H1 (cell line): ENCODE results near the gene RARRES2. TPM values are rescaled to one million over a fixed set of nuclear protein-coding genes. Genes with fewer than 3 reads are reported as not detected.

Experiments
- CTCF ChIA-PET: fragments of 300-600 bp; sonication (Branson Sonifier 250); formaldehyde crosslinking; loops from one replicate; lab custom pipeline; 2021; ENCODE audit not compliant: partially characterized antibody; lab: Charles Lee
- POLR2A ChIA-PET: fragments of 300-600 bp; sonication (Branson Sonifier 250); formaldehyde crosslinking; loops from one replicate; lab custom pipeline; 2021; ENCODE audit warnings: inconsistent platforms; ENCODE audit not compliant: partially characterized antibody; lab: Charles Lee
- DNase-seq, 2 experiments: peaks; one replicate each; pipeline versions ENCODE4 v3.0.0 to v3.0.0-alpha.2; 2010 to 2022; ENCODE audit warnings: low spot score in 2 of 2, low read depth in 1 of 2, mixed read lengths in 1 of 2
- FAIRE-seq: peaks from 2 replicates; lab custom pipeline; 2011; peaks lifted over from hg19 to GRCh38; lab: Jason Lieb, UNC
- H2AFZ ChIP-seq: 2 replicates; pipeline ENCODE4 v1.8.1; 2012; ENCODE audit warnings: low read length, inconsistent platforms
- H2AK5ac ChIP-seq: 2 replicates; pipeline ENCODE4 v1.6.1; 2013; ENCODE audit warnings: low read depth, low read length
- H2BK120ac ChIP-seq: replicated peaks from 2 replicates; pipeline ENCODE3; 2013; ENCODE audit warnings: low read depth, low read length, inconsistent platforms
- H2BK12ac ChIP-seq: 2 replicates; pipeline ENCODE4 v1.6.1; 2013; ENCODE audit warnings: low read depth, low read length
- H2BK15ac ChIP-seq: 2 replicates; pipeline ENCODE4 v1.6.1; 2013; ENCODE audit warnings: low read length
- H2BK20ac ChIP-seq: 2 replicates; pipeline ENCODE4 v1.6.1; 2013; ENCODE audit warnings: low read length
- H2BK5ac ChIP-seq: 2 replicates; pipeline ENCODE4 v1.6.1; 2013; ENCODE audit warnings: low read depth, low read length
- H3K14ac ChIP-seq: 2 replicates; pipeline ENCODE4 v1.6.1; 2013; ENCODE audit warnings: inconsistent platforms; ENCODE audit not compliant: insufficient read length
- H3K18ac ChIP-seq: 2 replicates; pipeline ENCODE4 v1.6.1; 2013; ENCODE audit warnings: low read length; ENCODE audit errors: extremely low read depth
- H3K23ac ChIP-seq: 2 replicates; pipeline ENCODE4 v1.6.1; 2013; ENCODE audit warnings: inconsistent platforms; ENCODE audit not compliant: insufficient read length
- H3K23me2 ChIP-seq: 2 replicates; pipeline ENCODE4 v1.6.1; 2013; ENCODE audit warnings: low read depth, low read length
- H3K27ac ChIP-seq: 2 replicates; pipeline ENCODE4 v1.6.1; 2011; ENCODE audit warnings: low read depth, low read length, inconsistent platforms
- H3K27me3 ChIP-seq, 4 experiments: replicated peaks in 1 of 4; 1 replicate in 1 of 4; 2 replicates in 3 of 4; pipeline versions ENCODE4 v1.6.1 to v1.8.1; 2011 to 2013; ENCODE audit warnings: low read length in 3 of 4, mild to moderate bottlenecking in 3 of 4, inconsistent platforms in 2 of 4, mixed read lengths in 2 of 4, moderate library complexity in 1 of 4; ENCODE audit not compliant: control insufficient read depth in 3 of 4, insufficient read depth in 3 of 4; ENCODE audit errors: extremely low read depth in 1 of 4
- H3K36me3 ChIP-seq, 4 experiments: 2 replicates each; pipeline versions ENCODE4 v1.6.1 to v1.8.1; 2011 to 2013; ENCODE audit warnings: mild to moderate bottlenecking in 4 of 4, low read length in 3 of 4, moderate library complexity in 2 of 4, control low read depth in 1 of 4, inconsistent platforms in 1 of 4; ENCODE audit not compliant: insufficient read depth in 4 of 4, control insufficient read depth in 2 of 4
- H3K4ac ChIP-seq: replicated peaks from 2 replicates; pipeline ENCODE3; 2013; ENCODE audit warnings: low read length, low read depth, mixed read lengths, inconsistent platforms; ENCODE audit not compliant: insufficient read length
- H3K4me1 ChIP-seq, 4 experiments: replicated peaks in 1 of 4; 1 replicate in 1 of 4; 2 replicates in 3 of 4; pipeline versions ENCODE4 v1.6.1 to v1.8.1; 2011 to 2013; ENCODE audit warnings: low read length in 3 of 4, inconsistent platforms in 2 of 4, mixed read lengths in 1 of 4; ENCODE audit not compliant: insufficient read depth in 4 of 4, control insufficient read depth in 3 of 4
- H3K4me2 ChIP-seq, 2 experiments: 2 replicates each; pipeline versions ENCODE4 v1.6.1 to v1.8.1; 2011 to 2013; ENCODE audit warnings: low read depth in 2 of 2, low read length in 2 of 2, control low read depth in 1 of 2, inconsistent platforms in 1 of 2, mild to moderate bottlenecking in 1 of 2; ENCODE audit not compliant: insufficient read depth in 1 of 2
- H3K4me3 ChIP-seq, 4 experiments: fragments of 200-600, 300-600 bp in 1 of 4; sonication (generic), shearing (Covaris generic), sonication (Bioruptor Twin) in 1 of 4; 2 replicates each; pipeline versions ENCODE4 v1.5.1 to v1.8.1; 2011 to 2016; ENCODE audit warnings: low read length in 4 of 4, low read depth in 3 of 4, control low read depth in 2 of 4, inconsistent platforms in 2 of 4, mild to moderate bottlenecking in 2 of 4, mixed read lengths in 1 of 4, moderate library complexity in 1 of 4; ENCODE audit not compliant: insufficient read depth in 2 of 4; ENCODE audit errors: extremely low read depth in 1 of 4
- H3K56ac ChIP-seq: replicated peaks from 2 replicates; pipeline ENCODE3; 2013; ENCODE audit warnings: low read depth, mild to moderate bottlenecking, mixed read lengths, low read length, inconsistent platforms; ENCODE audit not compliant: insufficient read length
- H3K79me1 ChIP-seq: 2 replicates; pipeline ENCODE4 v1.6.1; 2013; ENCODE audit warnings: low read depth, low read length, control low read depth
- H3K79me2 ChIP-seq, 2 experiments: 2 replicates each; pipeline versions ENCODE4 v1.6.1 to v1.8.1; 2012 to 2013; ENCODE audit warnings: low read length in 2 of 2, mild to moderate bottlenecking in 2 of 2, inconsistent platforms in 1 of 2; ENCODE audit not compliant: insufficient read depth in 2 of 2, control insufficient read depth in 1 of 2
- H3K9ac ChIP-seq, 4 experiments: replicated peaks in 1 of 4; 1 replicate in 1 of 4; 2 replicates in 3 of 4; pipeline versions ENCODE4 v1.6.1 to v1.8.1; 2011 to 2013; ENCODE audit warnings: low read depth in 3 of 4, low read length in 3 of 4, control low read depth in 2 of 4, mild to moderate bottlenecking in 2 of 4, moderate library complexity in 2 of 4, inconsistent platforms in 1 of 4; ENCODE audit errors: extremely low read depth in 1 of 4
- H3K9me3 ChIP-seq, 2 experiments: 2 replicates each; pipeline versions ENCODE4 v1.6.1 to v1.8.1; 2012 to 2013; ENCODE audit warnings: mild to moderate bottlenecking in 2 of 2, moderate library complexity in 2 of 2, control low read depth in 1 of 2, inconsistent platforms in 1 of 2, low read depth in 1 of 2, low read length in 1 of 2, mixed read lengths in 1 of 2; ENCODE audit not compliant: insufficient read depth in 2 of 2
- H4K20me1 ChIP-seq, 2 experiments: replicated peaks in 1 of 2; 2 replicates each; pipeline versions ENCODE3 to v1.8.1; 2011 to 2013; ENCODE audit warnings: inconsistent platforms in 2 of 2, low read length in 2 of 2, mild to moderate bottlenecking in 1 of 2; ENCODE audit not compliant: insufficient read depth in 2 of 2, control insufficient read depth in 1 of 2
- H4K5ac ChIP-seq: 2 replicates; pipeline ENCODE4 v1.6.1; 2013; ENCODE audit warnings: low read length, low read depth, mixed read lengths, inconsistent platforms; ENCODE audit not compliant: insufficient read length
- H4K8ac ChIP-seq: 2 replicates; pipeline ENCODE4 v1.8.0; 2013; ENCODE audit warnings: mild to moderate bottlenecking, moderate library complexity, low read length, inconsistent platforms; ENCODE audit not compliant: insufficient read depth; ENCODE audit errors: extremely low read depth
- H4K91ac ChIP-seq: replicated peaks from 2 replicates; pipeline ENCODE3; 2013; ENCODE audit warnings: low read length, mixed read lengths, inconsistent platforms; ENCODE audit not compliant: insufficient read length
- CEBPB ChIP-seq: IDR thresholded peaks from 2 replicates; pipeline ENCODE4 v1.6.1; 2012; ENCODE audit warnings: low read depth, low read length
- CHD2 ChIP-seq: IDR thresholded peaks from 2 replicates; pipeline ENCODE4 v1.6.1; 2012; ENCODE audit warnings: low read length, improper control_type of control experiment
- CTBP2 ChIP-seq: IDR thresholded peaks from 2 replicates; pipeline ENCODE4 v1.7.0; 2011; ENCODE audit warnings: borderline replicate concordance, mild to moderate bottlenecking, moderate library complexity, mixed read lengths, low read length; ENCODE audit not compliant: insufficient read depth, insufficient read length
- GABPA ChIP-seq: IDR thresholded peaks from 2 replicates; pipeline ENCODE4 v1.6.1; 2011; ENCODE audit warnings: mild to moderate bottlenecking, low read length, moderate library complexity, borderline replicate concordance; ENCODE audit not compliant: insufficient read depth
- KDM5A ChIP-seq: fragments of 200-600 bp; IDR thresholded peaks from 2 replicates; pipeline ENCODE4 v1.7.1; 2012; ENCODE audit warnings: mild to moderate bottlenecking, low read length, inconsistent platforms, mixed read lengths
- SAP30 ChIP-seq: fragments of 300-600 bp; sonication (generic); IDR thresholded peaks from 2 replicates; pipeline ENCODE4 v1.7.1; 2012; ENCODE audit warnings: low read length, moderate library complexity, mild to moderate bottlenecking, inconsistent platforms; ENCODE audit not compliant: insufficient read depth, insufficient replicate concordance
- SIRT6 ChIP-seq: IDR thresholded peaks from one replicate; pipeline ENCODE4 v1.7.1; 2012; ENCODE audit warnings: low read length, inconsistent platforms
- WGBS, 2 experiments: shearing (Covaris generic) in 1 of 2; methylation state at CpG; one replicate each; pipeline versions ENCODE4 v1.1.6 to v1.1.7; 2013 to 2015; ENCODE audit warnings: low lambda C conversion rate in 2 of 2, mixed read lengths in 2 of 2, inconsistent platforms in 1 of 2, low coverage in 1 of 2, missing lambda C conversion rate in 1 of 2; ENCODE audit not compliant: insufficient replicate concordance in 2 of 2, insufficient coverage in 1 of 2, insufficient read length in 1 of 2; ENCODE audit errors: extremely low coverage in 1 of 2, missing lambda C conversion rate in 1 of 2; 5-methylcytosine and 5-hydroxymethylcytosine counted together
- polyA plus RNA-seq, 7 experiments: library from polyadenylated mRNA; depleted of rRNA in 3 of 7; stranded (reverse) in 5 of 7; unstranded in 2 of 7; fragments of >200 nt in 5 of 7; fragments of 200-250 nt in 2 of 7; gene quantifications; 1 replicate in 5 of 7; 2 replicates in 1 of 7; 4 replicates in 1 of 7; pipeline versions ENCODE4 v1.2.1 to v1.2.3, GENCODE V29; 2011 to 2013; ENCODE audit warnings: missing spikeins in 2 of 7, mixed read lengths in 2 of 7
- total RNA-seq: library from RNA; stranded (reverse); fragmentation: NEBNext Ultra II Directional; extraction: Animal tissue kit (Norgen Biotek cat#: 25700); gene quantifications from 2 replicates; pipeline ENCODE4 v1.2.1, GENCODE V29; 2021
- TF ChIP-seq, protein P1 (sequence below): IDR thresholded peaks from 2 replicates; pipeline ENCODE4 v1.6.1; 2012; ENCODE audit warnings: low read length, inconsistent platforms
- TF ChIP-seq, protein P2 (sequence below): IDR thresholded peaks from 2 replicates; pipeline ENCODE4 v1.6.1; 2012; ENCODE audit warnings: inconsistent platforms

The RARRES2 gene
- total and polyA plus RNA-seq, 2 of the 8 experiments (the other 6 are each of a cell fraction or from before 2014, with no cell fraction given), result 254 to 441 TPM

DNA sequence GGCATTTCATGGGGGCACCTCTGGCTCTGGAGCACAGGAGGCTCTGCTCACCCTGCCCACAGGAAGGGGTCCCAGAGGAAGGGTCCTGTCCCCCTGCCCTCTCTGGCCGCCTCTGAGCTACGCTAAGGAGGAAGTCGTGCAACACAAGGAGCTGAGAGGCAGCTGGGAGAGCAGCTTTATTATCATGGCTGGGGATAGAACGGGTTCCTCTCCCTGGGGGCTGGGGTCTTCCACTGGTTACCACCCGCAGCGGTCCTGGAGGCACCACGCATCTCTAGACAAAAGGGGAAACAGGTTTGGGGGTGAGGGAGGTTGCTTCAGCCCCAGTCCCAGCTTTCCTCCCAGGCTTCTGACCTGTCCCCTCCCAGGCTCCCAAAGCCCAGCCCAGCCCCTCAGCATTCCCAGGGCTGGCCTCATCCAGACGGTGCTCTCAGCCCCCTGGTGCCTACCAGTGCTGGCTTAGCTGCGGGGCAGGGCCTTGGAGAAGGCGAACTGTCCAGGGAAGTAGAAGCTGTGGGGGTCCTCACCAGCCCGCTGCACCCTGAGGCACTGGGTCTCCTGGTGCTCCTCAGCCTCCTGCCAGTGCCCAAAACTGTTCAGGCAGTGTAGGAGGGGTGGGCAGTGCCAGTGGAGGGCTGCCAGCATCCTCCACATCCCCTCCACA lies 3.1 kb downstream of the RARRES2 start:
- Histone ChIP-seq H2AK5ac (0 out of 2 replicates have a peak overlapping the region, but pooled peaks have one; percentile 84), H3K4me1 (peaks cover 15 to 73% (median 40%) of the 10 kb centered on the region in 4 experiments), H3K14ac (no peak overlapping the region), H2BK12ac (no peak overlapping the region), H3K56ac (no peak overlapping the region), H3K36me3 (peaks cover 2 to 25% (median 6%) of the 10 kb centered on the region in 4 experiments; a peak in 6 of 8 replicates), H3K23ac (no peak overlapping the region), H3K9ac (no peak overlapping the region; a peak in 1 of 7 replicates), H3K4ac (no peak overlapping the region), H3K4me2 (no peak overlapping the region; a peak in 1 of 4 replicates), H4K91ac (no peak overlapping the region), H2AFZ (no peak overlapping the region), H2BK120ac (no peak overlapping the region), H4K20me1 (peaks cover 9 to 18% of the 10 kb centered on the region in 2 experiments), H2BK5ac (no peak overlapping the region), H2BK20ac (no peak overlapping the region), H3K4me3 (no peak overlapping the region), H4K5ac (no peak overlapping the region), H3K23me2 (peaks cover 17% of the 10 kb centered on the region), H4K8ac (no peak overlapping the region), H3K18ac (peak overlapping the region; percentile 48; the same call in 1 of the 2 replicates), H2BK15ac (no peak overlapping the region), H3K27me3 (peaks cover 0 to 19% (median 17%) of the 10 kb centered on the region in 4 experiments; a peak in 6 of 7 replicates), H3K79me2 (peaks cover 0 to 22% of the 10 kb centered on the region in 2 experiments; a peak in 2 of 4 replicates), H3K27ac (no peak overlapping the region), H3K79me1 (peaks cover 6% of the 10 kb centered on the region), H3K9me3 (no peaks in the 10 kb centered on the region)
- DNase-seq (no peak), FAIRE-seq (no peak)
- ChIA-PET CTCF (interaction anchor here (0.6 to 2.2 kb wide), 6 partner anchors 12 to 83 kb away, joined by 3 to 8 read pairs (median 4); no protein-coding TSS in a partner anchor), POLR2A (interaction anchor here (0.9 to 7.6 kb wide), 8 partner anchors 9 to 67 kb away, joined by 3 to 76 read pairs (median 8); partner anchors contain the start of gene REPIN1)
- WGBS, 2 experiments, result 85% methylated on average over 10 of the region's 11 CpGs; no CpG with 5 or more reads in 1 of the 2 experiments
- TF ChIP-seq GABPA, result no peak
- TF ChIP-seq, protein P1, sequence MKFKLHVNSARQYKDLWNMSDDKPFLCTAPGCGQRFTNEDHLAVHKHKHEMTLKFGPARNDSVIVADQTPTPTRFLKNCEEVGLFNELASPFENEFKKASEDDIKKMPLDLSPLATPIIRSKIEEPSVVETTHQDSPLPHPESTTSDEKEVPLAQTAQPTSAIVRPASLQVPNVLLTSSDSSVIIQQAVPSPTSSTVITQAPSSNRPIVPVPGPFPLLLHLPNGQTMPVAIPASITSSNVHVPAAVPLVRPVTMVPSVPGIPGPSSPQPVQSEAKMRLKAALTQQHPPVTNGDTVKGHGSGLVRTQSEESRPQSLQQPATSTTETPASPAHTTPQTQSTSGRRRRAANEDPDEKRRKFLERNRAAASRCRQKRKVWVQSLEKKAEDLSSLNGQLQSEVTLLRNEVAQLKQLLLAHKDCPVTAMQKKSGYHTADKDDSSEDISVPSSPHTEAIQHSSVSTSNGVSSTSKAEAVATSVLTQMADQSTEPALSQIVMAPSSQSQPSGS, result no peak
- no peak for TF ChIP-seq CTBP2
- TF ChIP-seq CEBPB, result no peak
- TF ChIP-seq, protein P2, sequence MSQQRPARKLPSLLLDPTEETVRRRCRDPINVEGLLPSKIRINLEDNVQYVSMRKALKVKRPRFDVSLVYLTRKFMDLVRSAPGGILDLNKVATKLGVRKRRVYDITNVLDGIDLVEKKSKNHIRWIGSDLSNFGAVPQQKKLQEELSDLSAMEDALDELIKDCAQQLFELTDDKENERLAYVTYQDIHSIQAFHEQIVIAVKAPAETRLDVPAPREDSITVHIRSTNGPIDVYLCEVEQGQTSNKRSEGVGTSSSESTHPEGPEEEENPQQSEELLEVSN, result no peak
- TF ChIP-seq SIRT6, result no peak
- TF ChIP-seq KDM5A, result no peak
- TF ChIP-seq CHD2, result no peak
- no peak for TF ChIP-seq SAP30
